Transverse colon (tissue), 3 donors: ENCODE data around the gene LUM.

ENCODE experiments used
- CTCF ChIP-seq, 5 experiments: fragments of 200-600 bp in 3 of 5; fragments of 450-650 bp in 2 of 5; sonication (generic) in 3 of 5; IDR thresholded peaks; 1 replicate in 2 of 5; 2 replicates in 3 of 5; pipeline ENCODE4 v1.5.1; 2016 to 2017; ENCODE audit warnings: antibody characterized with exemption in 5 of 5, inconsistent platforms in 3 of 5, mild to moderate bottlenecking in 2 of 5, moderate library complexity in 1 of 5
- EP300 ChIP-seq: sonication (generic); formaldehyde crosslinking; IDR thresholded peaks from one replicate; pipeline ENCODE4 v1.6.1; 2017; ENCODE audit warnings: antibody characterized with exemption, low read depth
- POLR2A ChIP-seq: fragments of 450-650 bp; IDR thresholded peaks from one replicate; pipeline ENCODE4 v1.6.1; 2016; ENCODE audit warnings: antibody characterized with exemption, mild to moderate bottlenecking, moderate library complexity

- no peak for TF ChIP-seq CTCF (IDR thresholded peaks at IDR 0.05)
- TF ChIP-seq POLR2A: no peak
- no peak for TF ChIP-seq EP300
Observed at GRCh38 chr12:91142221-91142631, 30.9 kb upstream of the LUM start.
